ENCODE measurements around the gene ZNF286A.

DNA sequence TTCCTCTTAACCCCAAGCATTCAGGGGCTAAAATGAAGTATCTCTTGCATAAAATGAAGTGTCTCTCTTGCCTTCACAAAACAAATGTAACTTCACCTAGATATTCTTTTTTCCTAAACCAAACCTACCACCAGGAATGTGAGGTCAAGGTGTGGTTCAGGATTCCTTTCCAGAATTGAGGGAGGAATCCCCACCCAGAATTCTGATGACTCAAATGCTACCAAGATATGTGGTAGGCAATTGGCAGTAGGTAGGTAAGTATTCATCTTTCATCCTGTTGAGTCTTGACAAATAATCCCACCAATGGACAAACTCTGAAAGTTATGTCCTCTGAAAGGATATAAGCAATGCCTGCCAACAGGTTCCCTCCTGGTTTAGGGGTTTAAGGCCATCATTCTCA, 41.7 kb upstream of the ZNF286A start:
- TF ChIP-seq, protein P1, sequence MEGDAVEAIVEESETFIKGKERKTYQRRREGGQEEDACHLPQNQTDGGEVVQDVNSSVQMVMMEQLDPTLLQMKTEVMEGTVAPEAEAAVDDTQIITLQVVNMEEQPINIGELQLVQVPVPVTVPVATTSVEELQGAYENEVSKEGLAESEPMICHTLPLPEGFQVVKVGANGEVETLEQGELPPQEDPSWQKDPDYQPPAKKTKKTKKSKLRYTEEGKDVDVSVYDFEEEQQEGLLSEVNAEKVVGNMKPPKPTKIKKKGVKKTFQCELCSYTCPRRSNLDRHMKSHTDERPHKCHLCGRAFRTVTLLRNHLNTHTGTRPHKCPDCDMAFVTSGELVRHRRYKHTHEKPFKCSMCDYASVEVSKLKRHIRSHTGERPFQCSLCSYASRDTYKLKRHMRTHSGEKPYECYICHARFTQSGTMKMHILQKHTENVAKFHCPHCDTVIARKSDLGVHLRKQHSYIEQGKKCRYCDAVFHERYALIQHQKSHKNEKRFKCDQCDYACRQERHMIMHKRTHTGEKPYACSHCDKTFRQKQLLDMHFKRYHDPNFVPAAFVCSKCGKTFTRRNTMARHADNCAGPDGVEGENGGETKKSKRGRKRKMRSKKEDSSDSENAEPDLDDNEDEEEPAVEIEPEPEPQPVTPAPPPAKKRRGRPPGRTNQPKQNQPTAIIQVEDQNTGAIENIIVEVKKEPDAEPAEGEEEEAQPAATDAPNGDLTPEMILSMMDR (IDR thresholded peaks at IDR 0.05): no peak
- no peak for TF ChIP-seq REST (IDR thresholded peaks at IDR 0.05; ENCODE audit: insufficient read depth in 1 of 2, low read depth in 2 of 2, low read length in 1 of 2)
